Measurements from ENCODE around the gene MBP. TPM values are rescaled to one million over a fixed set of nuclear protein-coding genes. Genes with fewer than 3 reads are reported as not detected.

MBP gene
- total RNA-seq, 1 donor from 2014 or later = 9.7 TPM

GRCh38 chr18:76957384-76958355 is 174.9 kb downstream of the MBP start:
- H3K27ac Mint-ChIP-seq (ENCODE audit: unreplicated experiment) = no peak overlapping the region
- no peaks in the 10 kb centered on the region for H3K9me3 Mint-ChIP-seq (ENCODE audit: unreplicated experiment)
- no peak overlapping the region for H3K4me3 Mint-ChIP-seq (ENCODE audit: unreplicated experiment)
- peaks cover 5% of the 10 kb centered on the region for H3K4me1 Mint-ChIP-seq (ENCODE audit: unreplicated experiment)
- H3K27me3 Mint-ChIP-seq (ENCODE audit: unreplicated experiment) = peaks cover 4% of the 10 kb centered on the region
- peaks cover 45% of the 10 kb centered on the region for H3K36me3 Mint-ChIP-seq (ENCODE audit: low read depth, unreplicated experiment)
- no peak for DNase-seq (ENCODE audit: low spot score)
- TF ChIP-seq, protein P1, sequence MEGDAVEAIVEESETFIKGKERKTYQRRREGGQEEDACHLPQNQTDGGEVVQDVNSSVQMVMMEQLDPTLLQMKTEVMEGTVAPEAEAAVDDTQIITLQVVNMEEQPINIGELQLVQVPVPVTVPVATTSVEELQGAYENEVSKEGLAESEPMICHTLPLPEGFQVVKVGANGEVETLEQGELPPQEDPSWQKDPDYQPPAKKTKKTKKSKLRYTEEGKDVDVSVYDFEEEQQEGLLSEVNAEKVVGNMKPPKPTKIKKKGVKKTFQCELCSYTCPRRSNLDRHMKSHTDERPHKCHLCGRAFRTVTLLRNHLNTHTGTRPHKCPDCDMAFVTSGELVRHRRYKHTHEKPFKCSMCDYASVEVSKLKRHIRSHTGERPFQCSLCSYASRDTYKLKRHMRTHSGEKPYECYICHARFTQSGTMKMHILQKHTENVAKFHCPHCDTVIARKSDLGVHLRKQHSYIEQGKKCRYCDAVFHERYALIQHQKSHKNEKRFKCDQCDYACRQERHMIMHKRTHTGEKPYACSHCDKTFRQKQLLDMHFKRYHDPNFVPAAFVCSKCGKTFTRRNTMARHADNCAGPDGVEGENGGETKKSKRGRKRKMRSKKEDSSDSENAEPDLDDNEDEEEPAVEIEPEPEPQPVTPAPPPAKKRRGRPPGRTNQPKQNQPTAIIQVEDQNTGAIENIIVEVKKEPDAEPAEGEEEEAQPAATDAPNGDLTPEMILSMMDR (IDR thresholded peaks at IDR 0.05; ENCODE audit: unreplicated experiment) = no peak

GRCh38 chr18:76956648-76957047 is 175.9 kb downstream of the MBP start:
- Mint-ChIP-seq H3K4me3 (ENCODE audit: unreplicated experiment) (no peak overlapping the region), H3K27me3 (ENCODE audit: unreplicated experiment) (peaks cover 4% of the 10 kb centered on the region), H3K27ac (ENCODE audit: unreplicated experiment) (no peak overlapping the region), H3K4me1 (ENCODE audit: unreplicated experiment) (peaks cover 5% of the 10 kb centered on the region), H3K36me3 (ENCODE audit: low read depth, unreplicated experiment) (peaks cover 36% of the 10 kb centered on the region), H3K9me3 (ENCODE audit: unreplicated experiment) (no peaks in the 10 kb centered on the region)
- TF ChIP-seq, protein P1 (IDR thresholded peaks at IDR 0.05; ENCODE audit: unreplicated experiment) = no peak
- no peak for DNase-seq (ENCODE audit: low spot score)

GRCh38 chr18:76955524-76956170 is 176.9 kb downstream of the MBP start:
- Mint-ChIP-seq H3K27ac (ENCODE audit: unreplicated experiment) (no peak overlapping the region), H3K36me3 (ENCODE audit: low read depth, unreplicated experiment) (peaks cover 30% of the 10 kb centered on the region), H3K27me3 (ENCODE audit: unreplicated experiment) (peaks cover 4% of the 10 kb centered on the region), H3K4me1 (ENCODE audit: unreplicated experiment) (peaks cover 5% of the 10 kb centered on the region), H3K9me3 (ENCODE audit: unreplicated experiment) (no peaks in the 10 kb centered on the region), H3K4me3 (ENCODE audit: unreplicated experiment) (no peak overlapping the region)
- no peak for DNase-seq (ENCODE audit: low spot score)
- TF ChIP-seq, protein P1 (IDR thresholded peaks at IDR 0.05; ENCODE audit: unreplicated experiment) = no peak

DNA sequence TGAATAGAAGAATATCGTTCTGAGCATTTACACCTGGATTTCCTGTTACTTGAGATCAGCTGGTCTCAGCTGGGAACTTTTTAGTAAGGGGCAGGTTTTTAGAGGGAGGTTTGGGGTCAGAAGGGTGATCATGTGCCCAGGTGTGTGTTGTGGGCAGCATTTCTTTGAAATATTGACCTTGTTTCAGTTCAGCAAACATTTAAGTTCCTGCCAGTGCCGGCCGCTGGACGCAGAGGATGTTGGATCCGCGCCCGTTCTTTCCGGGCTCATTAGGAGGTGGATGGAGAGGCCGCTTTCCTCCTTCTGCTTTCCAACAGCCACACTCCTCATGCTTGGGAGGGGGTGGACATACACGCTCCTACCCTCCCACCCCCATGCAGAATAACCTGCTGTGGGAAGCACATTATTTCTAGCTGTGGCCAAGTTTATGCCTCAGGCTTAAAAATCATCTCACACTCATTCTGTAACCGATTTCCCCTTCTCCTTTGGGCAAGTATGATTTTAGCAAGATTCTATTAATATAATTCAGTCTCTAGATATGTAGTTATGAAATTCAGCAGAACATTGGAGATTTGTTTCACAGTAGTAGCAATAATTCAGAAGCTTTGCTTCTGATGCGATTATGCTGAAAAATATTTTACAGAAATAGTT is 178.9 kb downstream of the MBP start:
- peaks cover 4% of the 10 kb centered on the region for H3K27me3 Mint-ChIP-seq (ENCODE audit: unreplicated experiment)
- no peak for DNase-seq (ENCODE audit: low spot score)
- H3K4me1 Mint-ChIP-seq (ENCODE audit: unreplicated experiment) = no peaks in the 10 kb centered on the region
- peaks cover 28% of the 10 kb centered on the region for H3K36me3 Mint-ChIP-seq (ENCODE audit: low read depth, unreplicated experiment)
- H3K27ac Mint-ChIP-seq (ENCODE audit: unreplicated experiment) = no peak overlapping the region
- TF ChIP-seq, protein P1 (IDR thresholded peaks at IDR 0.05; ENCODE audit: unreplicated experiment) = no peak
- no peak overlapping the region for H3K4me3 Mint-ChIP-seq (ENCODE audit: unreplicated experiment)
- no peaks in the 10 kb centered on the region for H3K9me3 Mint-ChIP-seq (ENCODE audit: unreplicated experiment)
